ENCODE data around the gene TP53I11.

TP53I11 gene

DNA sequence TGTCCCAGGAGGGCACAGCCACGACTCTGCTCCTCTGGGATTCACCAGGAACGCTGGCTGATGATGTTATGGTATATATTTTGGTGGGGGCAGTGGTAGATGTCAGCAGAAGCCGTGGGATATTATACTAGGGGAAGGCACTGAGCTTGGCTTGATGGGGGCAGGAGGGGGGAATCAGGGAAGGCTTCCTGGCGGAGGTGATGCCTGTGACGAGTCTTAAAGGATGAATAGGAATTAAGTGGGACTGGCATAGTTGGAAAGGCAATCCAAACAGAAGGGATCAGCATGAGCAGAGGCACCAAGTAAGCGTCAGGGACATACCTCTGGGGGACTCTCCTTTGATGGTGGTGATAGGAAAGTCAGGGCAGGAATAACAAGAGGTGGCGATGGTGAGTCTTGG, 47.6 kb downstream of the TP53I11 start:
- DNase-seq, result no peak
- Histone ChIP-seq H3K4me3 (ENCODE audit: low read depth, low read length) (no peak overlapping the region), H2BK12ac (ENCODE audit: low read length) (no peak overlapping the region), H2BK5ac (ENCODE audit: low read depth, low read length, poor library complexity) (no peak overlapping the region), H4K12ac (ENCODE audit: low read depth, low read length) (no peak overlapping the region), H3K4ac (ENCODE audit: low read depth, low read length) (no peak overlapping the region), H3K79me2 (ENCODE audit: control insufficient read depth, insufficient read depth, low read length, poor library complexity) (no peaks in the 10 kb centered on the region), H3K18ac (ENCODE audit: low read length) (no peak overlapping the region), H4K8ac (ENCODE audit: low read depth, low read length) (no peak overlapping the region), H3K14ac (ENCODE audit: low read length) (no peak overlapping the region), H2AK5ac (ENCODE audit: low read length) (no peak overlapping the region), H2BK120ac (ENCODE audit: insufficient read depth, low read length, poor library complexity) (no peak overlapping the region), H3K9me3 (ENCODE audit: insufficient read depth, low read depth, low read length) (no peaks in the 10 kb centered on the region), H3K9ac (ENCODE audit: low read length) (no peak overlapping the region), H3K79me1 (ENCODE audit: low read length) (no peaks in the 10 kb centered on the region), H3K27ac (ENCODE audit: low read depth, low read length) (no peak overlapping the region), H3K36me3 (ENCODE audit: control insufficient read depth in 1 of 2, insufficient read depth in 2 of 2, low read length in 2 of 2) (no peaks in the 10 kb centered on the region), H3K23ac (ENCODE audit: low read length) (no peak overlapping the region), H4K91ac (ENCODE audit: low read depth, low read length) (no peak overlapping the region), H3K4me2 (ENCODE audit: low read length) (no peak overlapping the region), H2AFZ (ENCODE audit: insufficient read depth, low read length, poor library complexity) (no peak overlapping the region), H3K4me1 (ENCODE audit: control insufficient read depth in 1 of 2, insufficient read depth in 2 of 2, low read length in 2 of 2) (no peaks in the 10 kb centered on the region), H3K27me3 (ENCODE audit: insufficient read depth, low read length) (no peaks in the 10 kb centered on the region)
- no CpG with 5 or more reads among the region's 7 CpGs for WGBS (ENCODE audit: extremely low coverage, insufficient coverage, insufficient read length)

DNA sequence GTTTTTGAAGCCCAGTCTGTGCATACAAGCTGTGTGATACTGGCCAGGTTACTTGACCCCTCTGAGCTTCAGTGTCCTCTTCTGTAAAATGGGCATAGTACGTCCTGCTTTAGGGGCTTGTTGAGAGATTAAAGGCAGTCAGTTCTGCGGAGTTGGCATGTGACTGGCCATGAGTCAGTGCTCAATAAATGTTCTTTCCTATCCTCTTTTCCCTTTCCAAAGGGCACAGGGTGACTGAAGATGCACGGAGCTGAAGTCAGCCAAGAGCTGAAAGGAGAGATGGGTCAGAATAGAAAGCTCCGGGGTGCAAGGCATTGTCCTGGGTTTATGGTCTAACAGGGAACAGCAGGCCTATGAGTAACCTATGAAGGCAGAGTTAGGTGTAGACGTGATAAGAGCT, 48.9 kb downstream of the TP53I11 start:
- no peaks in the 10 kb centered on the region for H3K36me3 ChIP-seq (ENCODE audit: control insufficient read depth in 1 of 2, insufficient read depth in 2 of 2, low read length in 2 of 2)
- no peaks in the 10 kb centered on the region for H3K9me3 ChIP-seq (ENCODE audit: insufficient read depth, low read depth, low read length)
- H2BK120ac ChIP-seq (ENCODE audit: insufficient read depth, low read length, poor library complexity), result no peak overlapping the region
- H3K27ac ChIP-seq (ENCODE audit: low read depth, low read length), result no peak overlapping the region
- no peak overlapping the region for H3K4ac ChIP-seq (ENCODE audit: low read depth, low read length)
- H3K18ac ChIP-seq (ENCODE audit: low read length), result no peak overlapping the region
- H3K14ac ChIP-seq (ENCODE audit: low read length), result no peak overlapping the region
- H4K91ac ChIP-seq (ENCODE audit: low read depth, low read length), result no peak overlapping the region
- no peak overlapping the region for H4K8ac ChIP-seq (ENCODE audit: low read depth, low read length)
- H2BK12ac ChIP-seq (ENCODE audit: low read length), result no peak overlapping the region
- H4K12ac ChIP-seq (ENCODE audit: low read depth, low read length), result no peak overlapping the region
- H3K79me2 ChIP-seq (ENCODE audit: control insufficient read depth, insufficient read depth, low read length, poor library complexity), result no peaks in the 10 kb centered on the region
- no peaks in the 10 kb centered on the region for H3K79me1 ChIP-seq (ENCODE audit: low read length)
- no peak overlapping the region for H3K4me2 ChIP-seq (ENCODE audit: low read length)
- no peaks in the 10 kb centered on the region for H3K27me3 ChIP-seq (ENCODE audit: insufficient read depth, low read length)
- H3K4me3 ChIP-seq (ENCODE audit: low read depth, low read length), result no peak overlapping the region
- no CpG with 5 or more reads among the region's 5 CpGs for WGBS (ENCODE audit: extremely low coverage, insufficient coverage, insufficient read length)
- no peak overlapping the region for H2AK5ac ChIP-seq (ENCODE audit: low read length)
- no peaks in the 10 kb centered on the region for H3K4me1 ChIP-seq (ENCODE audit: control insufficient read depth in 1 of 2, insufficient read depth in 2 of 2, low read length in 2 of 2)
- no peak overlapping the region for H3K23ac ChIP-seq (ENCODE audit: low read length)
- DNase-seq, result no peak
- H3K9ac ChIP-seq (ENCODE audit: low read length), result no peak overlapping the region
- H2BK5ac ChIP-seq (ENCODE audit: low read depth, low read length, poor library complexity), result no peak overlapping the region
- H2AFZ ChIP-seq (ENCODE audit: insufficient read depth, low read length, poor library complexity), result no peak overlapping the region

DNA sequence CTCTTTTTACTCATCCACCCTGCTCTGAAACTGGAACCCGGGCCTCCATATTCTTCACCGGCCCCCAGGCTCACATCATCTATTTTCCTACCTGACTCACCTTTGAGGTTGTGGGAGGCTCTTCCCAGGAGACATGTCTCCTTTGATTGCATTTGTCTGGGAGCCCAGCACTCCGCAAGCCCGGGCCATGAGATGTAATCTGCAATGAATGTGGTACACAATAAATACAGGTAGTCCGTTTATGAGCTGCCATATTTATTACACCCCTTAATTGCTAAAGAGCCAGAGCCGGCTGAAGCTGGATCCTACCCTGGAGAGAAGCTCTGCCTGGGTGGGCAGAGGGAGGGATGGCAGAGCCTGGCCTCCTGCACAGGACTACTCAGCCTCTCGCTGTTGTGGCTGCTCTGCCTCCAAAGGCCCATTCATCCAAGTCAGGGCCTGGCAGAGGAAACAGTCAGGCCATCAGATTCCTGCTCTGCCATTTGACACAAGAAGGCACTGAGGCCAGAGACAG, 49.5 kb downstream of the TP53I11 start:
- Histone ChIP-seq H3K4ac (ENCODE audit: low read depth, low read length) (no peak overlapping the region), H2AFZ (ENCODE audit: insufficient read depth, low read length, poor library complexity) (no peak overlapping the region), H3K23ac (ENCODE audit: low read length) (no peak overlapping the region), H4K12ac (ENCODE audit: low read depth, low read length) (no peak overlapping the region), H2BK12ac (ENCODE audit: low read length) (no peak overlapping the region), H3K14ac (ENCODE audit: low read length) (no peak overlapping the region), H3K36me3 (ENCODE audit: control insufficient read depth in 1 of 2, insufficient read depth in 2 of 2, low read length in 2 of 2) (no peaks in the 10 kb centered on the region), H3K18ac (ENCODE audit: low read length) (no peak overlapping the region), H3K9ac (ENCODE audit: low read length) (no peak overlapping the region), H3K4me3 (ENCODE audit: low read depth, low read length) (no peak overlapping the region), H3K4me2 (ENCODE audit: low read length) (no peak overlapping the region), H3K4me1 (ENCODE audit: control insufficient read depth in 1 of 2, insufficient read depth in 2 of 2, low read length in 2 of 2) (no peaks in the 10 kb centered on the region), H3K9me3 (ENCODE audit: insufficient read depth, low read depth, low read length) (no peaks in the 10 kb centered on the region), H3K79me1 (ENCODE audit: low read length) (no peaks in the 10 kb centered on the region), H2AK5ac (ENCODE audit: low read length) (no peak overlapping the region), H3K27ac (ENCODE audit: low read depth, low read length) (no peak overlapping the region), H3K79me2 (ENCODE audit: control insufficient read depth, insufficient read depth, low read length, poor library complexity) (no peaks in the 10 kb centered on the region), H4K8ac (ENCODE audit: low read depth, low read length) (no peak overlapping the region), H3K27me3 (ENCODE audit: insufficient read depth, low read length) (no peaks in the 10 kb centered on the region), H2BK120ac (ENCODE audit: insufficient read depth, low read length, poor library complexity) (no peak overlapping the region), H4K91ac (ENCODE audit: low read depth, low read length) (no peak overlapping the region), H2BK5ac (ENCODE audit: low read depth, low read length, poor library complexity) (no peak overlapping the region)
- DNase-seq, result no peak
- WGBS (ENCODE audit: extremely low coverage, insufficient coverage, insufficient read length), result no CpG with 5 or more reads among the region's 7 CpGs

DNA sequence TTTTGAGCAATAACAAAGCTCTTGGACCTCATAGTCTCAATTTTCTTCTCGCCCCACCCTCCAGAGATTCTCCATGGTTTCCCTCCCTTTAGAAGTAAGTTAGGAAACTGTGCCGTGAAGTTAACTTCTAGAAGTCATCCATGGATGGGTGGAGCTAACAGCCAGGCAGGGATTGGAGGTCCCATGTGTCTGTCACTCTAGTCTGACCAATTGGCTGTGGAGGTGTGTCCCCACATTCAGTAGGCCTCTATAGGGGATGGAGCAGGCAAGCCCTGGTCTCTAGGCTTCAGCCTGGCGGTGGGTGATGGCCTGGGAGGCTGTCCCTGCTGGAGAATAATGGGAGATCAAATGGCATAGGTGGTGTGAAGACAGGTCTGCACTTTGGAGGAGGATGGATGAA, 50.7 kb downstream of the TP53I11 start:
- H3K27ac ChIP-seq (ENCODE audit: low read depth, low read length), result no peak overlapping the region
- no peak overlapping the region for H2BK5ac ChIP-seq (ENCODE audit: low read depth, low read length, poor library complexity)
- no peak overlapping the region for H3K18ac ChIP-seq (ENCODE audit: low read length)
- H3K79me1 ChIP-seq (ENCODE audit: low read length), result no peaks in the 10 kb centered on the region
- H4K8ac ChIP-seq (ENCODE audit: low read depth, low read length), result no peak overlapping the region
- no peaks in the 10 kb centered on the region for H3K4me1 ChIP-seq (ENCODE audit: control insufficient read depth in 1 of 2, insufficient read depth in 2 of 2, low read length in 2 of 2)
- no CpG with 5 or more reads among the region's 3 CpGs for WGBS (ENCODE audit: extremely low coverage, insufficient coverage, insufficient read length)
- H3K4ac ChIP-seq (ENCODE audit: low read depth, low read length), result no peak overlapping the region
- no peaks in the 10 kb centered on the region for H3K27me3 ChIP-seq (ENCODE audit: insufficient read depth, low read length)
- no peak overlapping the region for H3K23ac ChIP-seq (ENCODE audit: low read length)
- H4K12ac ChIP-seq (ENCODE audit: low read depth, low read length), result no peak overlapping the region
- H3K9me3 ChIP-seq (ENCODE audit: insufficient read depth, low read depth, low read length), result no peaks in the 10 kb centered on the region
- no peak overlapping the region for H3K9ac ChIP-seq (ENCODE audit: low read length)
- H3K4me3 ChIP-seq (ENCODE audit: low read depth, low read length), result no peak overlapping the region
- peak in 1 of 2 donors; percentile 25 for DNase-seq
- no peak overlapping the region for H3K14ac ChIP-seq (ENCODE audit: low read length)
- H2BK120ac ChIP-seq (ENCODE audit: insufficient read depth, low read length, poor library complexity), result no peak overlapping the region
- H3K4me2 ChIP-seq (ENCODE audit: low read length), result no peak overlapping the region
- H2AK5ac ChIP-seq (ENCODE audit: low read length), result no peak overlapping the region
- H3K36me3 ChIP-seq (ENCODE audit: control insufficient read depth in 1 of 2, insufficient read depth in 2 of 2, low read length in 2 of 2), result no peaks in the 10 kb centered on the region
- no peak overlapping the region for H4K91ac ChIP-seq (ENCODE audit: low read depth, low read length)
- no peak overlapping the region for H2BK12ac ChIP-seq (ENCODE audit: low read length)
- H2AFZ ChIP-seq (ENCODE audit: insufficient read depth, low read length, poor library complexity), result no peak overlapping the region
- no peaks in the 10 kb centered on the region for H3K79me2 ChIP-seq (ENCODE audit: control insufficient read depth, insufficient read depth, low read length, poor library complexity)
